NCI-H82 (cell line): ENCODE results near the gene E4F1.
"Not testable (repeated sequence)": the region's sequence is repeated elsewhere in the genome, so short reads cannot be mapped to it uniquely, and the experiment has no call there.

Source experiments
- DNase-seq: peaks from one replicate; lab custom pipeline; 2025; lab: John Stamatoyannopoulos, UW

E4F1 gene

DNA sequence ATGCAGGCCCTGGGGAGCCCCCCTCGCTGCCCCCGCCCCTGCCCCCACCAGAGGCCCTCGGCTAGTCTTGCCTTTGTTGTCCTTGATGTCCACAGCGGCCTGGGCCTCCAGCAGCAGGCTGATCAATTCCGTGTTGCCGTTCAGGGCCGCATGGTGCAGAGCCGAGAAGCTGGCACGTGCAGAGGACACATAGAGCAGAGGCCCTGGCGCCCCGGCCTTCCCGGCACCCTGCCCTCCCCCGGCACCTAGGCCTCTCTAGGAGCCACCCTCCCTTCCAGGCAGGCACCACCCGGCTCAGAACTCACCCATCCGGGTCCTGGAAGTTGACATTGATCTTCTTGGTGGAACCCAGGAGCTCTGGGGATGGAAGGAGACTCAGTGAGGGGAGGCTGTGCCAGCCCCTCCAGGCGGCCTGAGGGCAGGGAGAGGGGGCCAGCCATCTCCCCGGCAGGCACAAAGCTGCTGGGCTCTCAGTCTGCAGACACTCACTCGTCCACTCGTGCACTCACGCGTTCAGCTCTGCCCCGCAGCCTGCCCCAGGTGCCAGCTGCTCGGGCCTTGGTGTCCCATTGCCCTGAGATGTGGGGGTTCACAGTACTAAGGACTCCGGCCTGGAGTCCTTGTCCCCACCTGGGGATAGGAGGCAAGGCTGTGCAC is 33.3 kb upstream of the E4F1 start:
- DNase-seq: no peak

DNA sequence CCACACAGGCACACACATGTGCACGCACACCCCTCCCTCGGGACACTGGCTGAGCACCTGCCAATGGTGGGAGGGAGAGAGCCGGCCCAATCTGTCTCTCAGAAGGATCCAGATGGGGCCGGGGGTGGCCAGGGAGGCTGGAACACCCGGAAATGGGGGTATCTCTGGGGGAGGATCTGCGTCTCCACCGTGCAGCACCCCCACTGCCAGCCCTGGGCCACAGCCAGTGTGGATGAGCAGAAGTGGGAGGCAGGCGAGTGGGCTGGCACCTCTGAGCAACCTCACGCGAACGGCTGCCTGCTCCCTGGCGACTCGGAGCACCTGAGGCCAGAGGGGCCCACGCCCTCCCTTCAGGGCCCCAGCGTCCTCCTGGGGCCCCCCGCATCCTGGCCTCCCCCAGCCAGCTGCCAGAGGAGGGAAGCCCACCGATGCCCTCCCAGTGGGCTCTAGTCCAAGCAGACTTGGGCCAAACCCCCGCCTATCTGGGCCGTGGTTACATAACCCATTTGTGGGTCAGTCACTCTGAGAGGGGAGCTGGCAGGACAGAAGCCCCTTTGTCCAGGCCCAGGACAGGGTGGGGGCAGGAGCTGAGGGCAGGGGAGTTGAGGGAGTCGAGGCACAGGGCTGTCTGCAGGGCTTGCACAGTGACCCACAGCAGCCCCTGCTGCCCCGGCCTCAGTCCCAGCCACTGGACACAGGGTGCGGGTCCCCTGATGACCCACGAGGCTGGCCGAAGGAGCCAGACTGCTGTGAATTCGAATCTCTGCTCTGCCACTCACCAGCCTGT is 32.5 kb upstream of the E4F1 start:
- peak; percentile 36 for DNase-seq

DNA sequence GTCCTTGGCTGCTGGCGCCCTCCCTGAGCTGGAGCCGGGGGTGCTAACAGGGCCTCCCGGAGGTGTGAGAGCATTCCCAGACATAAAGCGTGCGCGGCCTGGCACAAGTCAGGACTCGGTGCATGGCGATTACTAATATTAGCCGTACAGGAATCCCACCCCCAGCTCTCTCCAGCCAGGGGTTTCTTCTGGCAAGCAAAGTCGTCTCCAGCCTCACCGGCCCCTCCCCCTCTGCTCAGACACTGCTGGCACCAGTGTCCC is 32.0 kb upstream of the E4F1 start:
- DNase-seq: no peak

DNA sequence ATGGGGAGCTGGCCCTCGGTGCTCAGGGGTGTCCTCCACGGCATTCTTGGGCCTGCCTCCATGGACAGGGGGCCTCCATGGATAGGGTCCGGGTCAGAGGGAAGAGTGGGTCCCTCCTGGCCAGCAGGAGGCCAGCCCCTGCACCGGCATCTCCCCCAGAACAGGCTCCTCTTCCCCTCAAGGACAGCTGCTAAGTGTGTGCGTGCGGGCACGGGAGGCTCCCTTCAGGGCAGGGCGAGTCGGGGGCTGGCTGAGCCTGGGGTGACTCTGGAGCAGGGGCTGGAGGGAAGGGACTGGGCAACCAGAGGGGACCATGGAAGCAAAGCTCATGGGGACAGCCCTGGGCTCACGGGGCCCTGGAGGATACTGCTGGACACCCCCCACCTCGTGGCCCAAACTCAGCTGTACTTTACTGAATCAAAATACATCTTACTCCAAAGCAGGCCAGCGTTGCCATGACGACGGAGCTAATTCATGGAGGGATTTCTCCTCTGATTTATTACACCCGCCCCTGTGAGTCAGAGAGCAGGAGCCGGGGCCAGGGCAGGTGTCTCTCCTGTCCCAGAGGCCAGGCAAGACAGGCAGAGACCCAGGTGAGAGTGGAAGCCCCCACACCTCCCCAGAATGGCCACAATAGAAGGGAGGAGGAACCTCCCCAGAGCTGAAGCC is 29.1 kb upstream of the E4F1 start:
- DNase-seq: peak; percentile 59

DNA sequence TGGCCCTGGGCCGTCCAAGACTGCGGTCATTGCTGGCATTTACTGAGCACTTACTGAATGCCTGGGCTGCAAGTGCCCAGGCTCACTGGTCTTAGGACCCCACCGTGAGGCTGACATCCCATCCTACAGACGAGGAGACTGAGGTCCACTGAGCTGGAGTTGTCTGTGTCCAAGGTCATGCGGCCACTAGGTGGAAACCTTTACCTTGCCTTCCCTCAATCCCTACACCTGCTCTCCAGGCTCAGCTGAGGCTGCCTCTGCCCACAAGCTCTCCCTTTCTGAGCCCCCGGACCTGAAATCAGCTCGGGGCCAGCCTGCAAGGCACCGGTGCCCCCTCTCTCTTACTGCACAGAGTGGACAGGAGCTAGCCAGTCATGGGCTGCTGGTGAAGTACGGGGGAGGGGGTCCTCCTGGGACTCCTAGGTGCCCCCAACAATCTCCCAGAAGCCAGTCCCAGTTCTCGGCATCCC is 28.5 kb upstream of the E4F1 start:
- DNase-seq: peak; percentile 75

DNA sequence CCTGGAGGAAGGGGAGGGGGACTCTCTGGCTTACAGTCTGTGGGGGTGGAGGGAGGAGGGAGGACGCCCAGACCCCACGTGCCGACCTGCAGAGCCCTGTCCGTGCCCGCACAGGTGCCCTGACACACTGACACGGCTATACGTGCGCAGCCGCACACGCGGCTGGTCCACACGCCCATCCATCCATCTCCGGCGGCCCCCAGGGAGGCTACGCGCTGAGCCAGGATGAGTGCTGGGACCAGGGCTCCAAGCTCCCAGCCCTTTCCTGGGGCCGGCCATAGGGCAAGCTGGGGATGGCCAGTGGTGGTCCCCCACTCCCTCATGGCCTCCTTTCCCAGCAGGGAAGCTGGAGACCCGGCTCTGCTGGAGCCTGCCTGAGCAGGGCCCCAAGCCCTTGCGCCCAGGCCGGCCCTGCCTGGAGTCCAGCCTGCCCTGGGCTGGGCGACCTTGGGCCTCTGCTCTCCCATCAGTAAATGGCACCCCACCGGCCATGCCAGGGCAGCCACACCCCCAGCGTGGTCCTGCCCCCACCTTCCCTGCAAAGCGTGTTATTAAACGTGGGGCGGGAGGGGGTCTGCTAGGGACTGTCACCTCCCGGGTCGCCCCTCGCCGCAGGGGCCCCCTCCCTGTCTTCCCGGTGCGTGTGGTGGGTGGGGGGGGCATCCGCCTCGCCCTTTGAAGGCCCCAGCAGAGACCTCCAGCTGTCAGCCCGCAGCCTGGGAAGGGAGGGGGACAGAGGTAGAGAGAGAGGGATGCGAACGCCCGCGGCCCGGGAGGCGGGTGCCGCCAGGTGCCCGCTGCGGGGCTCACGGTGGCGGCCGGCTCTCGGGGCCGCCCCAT is 27.8 kb upstream of the E4F1 start:
- peak; percentile 54 for DNase-seq

DNA sequence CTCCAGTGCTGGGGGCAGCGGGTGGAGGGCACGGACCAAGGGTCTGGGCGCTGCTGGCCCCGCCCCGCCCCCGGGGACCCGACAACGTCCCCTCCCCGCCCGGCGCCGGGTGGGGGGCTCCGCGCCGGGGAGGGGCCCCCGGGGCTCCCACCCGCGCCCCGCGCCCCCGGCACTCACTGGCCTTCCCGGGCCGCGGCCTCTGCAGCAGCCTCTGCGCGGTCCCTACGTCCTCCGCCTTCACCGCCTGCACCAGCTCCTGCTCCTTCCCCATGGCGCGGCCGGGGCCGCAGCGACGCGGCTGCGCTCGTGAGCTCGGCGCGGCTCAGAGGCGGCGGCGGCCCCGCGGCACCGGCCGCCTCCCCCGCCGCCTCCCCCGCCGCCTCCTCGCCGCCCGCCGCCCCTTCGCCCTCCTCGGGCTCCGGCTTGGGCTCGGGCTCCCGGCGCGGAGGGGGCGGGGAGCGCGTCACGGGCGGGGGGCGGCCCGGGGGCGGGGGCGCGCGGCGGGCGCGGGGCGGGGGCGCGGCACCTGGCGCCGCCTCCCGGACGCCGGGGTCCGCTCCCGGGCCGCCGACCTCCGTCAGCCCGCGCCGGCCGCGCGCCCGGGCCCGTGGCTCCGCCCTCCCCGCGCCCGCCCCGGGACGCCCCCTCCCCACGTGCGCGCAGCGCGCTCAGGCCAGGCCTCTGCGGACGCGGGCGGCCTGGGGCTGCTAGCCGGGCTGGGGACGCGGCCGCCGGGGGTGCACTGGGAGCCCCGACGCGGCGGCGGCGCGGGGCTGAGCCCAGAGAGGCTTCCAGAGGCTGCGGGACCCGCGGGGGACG is 27.0 kb upstream of the E4F1 start, which contains the start of gene CASKIN1:
TSS of gene CASKIN1 (minus strand) at position 444 of the 819 bp plus-strand sequence. CDS start at position 271, 173 bp downstream.
- DNase-seq: peak; percentile 52

DNA sequence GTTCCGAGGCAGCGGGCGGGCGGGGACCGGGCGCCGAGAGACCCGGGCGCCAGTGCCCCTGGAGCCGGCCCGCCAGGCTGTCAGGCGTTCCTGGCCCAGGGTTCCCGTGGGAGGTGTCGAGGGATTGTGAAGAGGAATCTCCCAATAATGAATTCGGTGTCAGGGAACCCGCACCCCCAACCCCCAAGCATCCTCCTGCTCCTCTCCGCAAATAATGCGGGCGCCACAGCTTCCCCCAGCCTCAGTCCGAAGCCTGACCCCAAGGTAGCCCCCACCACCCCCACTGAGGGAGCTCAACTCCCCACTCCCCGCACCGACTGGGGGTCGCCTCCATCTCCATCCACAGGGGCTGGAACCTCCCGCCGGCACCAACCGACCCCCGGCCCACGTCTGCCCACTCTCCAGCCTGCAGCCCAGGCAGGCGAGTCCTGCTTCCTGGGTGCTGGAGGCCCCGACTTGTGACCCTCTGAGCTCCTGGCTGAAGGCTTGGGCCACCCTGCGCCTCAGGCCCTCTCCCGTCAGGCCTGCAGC is 26.3 kb upstream of the E4F1 start:
- no peak for DNase-seq

DNA sequence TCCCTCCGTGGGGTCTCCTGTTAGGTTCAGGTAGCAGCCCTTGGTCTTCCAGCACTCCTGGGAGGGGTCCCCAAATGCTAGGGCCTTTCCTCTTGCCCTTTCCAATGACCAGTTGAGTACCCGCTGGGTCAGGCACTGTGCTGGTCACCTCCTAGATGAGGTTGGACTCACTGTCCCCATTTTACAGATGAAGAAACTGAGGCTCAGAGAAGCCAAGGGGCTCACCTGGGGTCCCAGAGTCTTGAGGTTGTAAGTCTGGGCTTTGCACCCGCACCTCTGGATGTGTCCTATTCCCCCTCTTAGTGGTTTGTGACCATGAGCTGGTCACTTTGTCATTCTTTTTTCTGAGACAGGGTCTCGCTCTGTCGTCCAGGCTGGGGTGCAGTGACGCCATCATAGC is 25.6 kb upstream of the E4F1 start:
- DNase-seq: no peak

DNA sequence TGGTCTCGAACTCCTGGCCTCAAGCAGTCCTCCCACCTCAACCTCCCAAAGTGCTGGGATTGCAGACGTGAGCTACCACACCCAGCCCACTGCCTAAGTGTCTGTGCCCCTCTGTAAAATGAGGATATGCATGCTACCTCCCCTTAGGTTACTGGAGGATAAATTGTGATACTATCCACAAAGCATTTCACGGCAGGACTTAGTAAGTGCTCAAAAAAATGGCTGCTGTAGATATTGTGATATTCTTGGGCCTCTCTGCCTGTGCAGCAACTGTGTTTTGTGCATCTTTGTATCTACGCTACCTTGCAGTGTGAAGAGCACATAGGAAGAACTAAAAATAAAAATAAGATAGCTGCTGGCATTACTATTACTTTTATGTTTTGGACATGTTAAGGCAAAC is 25.1 kb upstream of the E4F1 start:
- DNase-seq: no peak

DNA sequence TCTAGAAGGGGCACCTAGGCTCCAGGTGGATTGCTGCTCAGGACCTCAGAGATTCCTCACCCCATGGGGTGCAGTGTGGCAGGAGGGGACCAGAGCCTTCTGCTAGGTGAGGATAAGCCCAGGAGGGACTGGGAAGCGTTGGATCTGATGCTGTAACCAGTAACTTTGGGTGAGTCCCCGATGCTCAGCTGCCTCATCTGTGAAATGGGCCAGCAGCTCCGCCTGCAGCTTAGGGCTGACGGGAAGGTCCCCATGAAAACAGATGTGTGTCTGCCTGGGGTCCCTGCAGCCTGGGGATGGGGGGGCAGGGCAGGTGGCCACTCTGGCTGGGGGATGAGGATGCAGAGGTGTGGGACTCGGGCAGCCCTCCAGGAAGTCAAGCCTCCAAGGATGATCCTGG is 24.3 kb upstream of the E4F1 start:
- no peak for DNase-seq

DNA sequence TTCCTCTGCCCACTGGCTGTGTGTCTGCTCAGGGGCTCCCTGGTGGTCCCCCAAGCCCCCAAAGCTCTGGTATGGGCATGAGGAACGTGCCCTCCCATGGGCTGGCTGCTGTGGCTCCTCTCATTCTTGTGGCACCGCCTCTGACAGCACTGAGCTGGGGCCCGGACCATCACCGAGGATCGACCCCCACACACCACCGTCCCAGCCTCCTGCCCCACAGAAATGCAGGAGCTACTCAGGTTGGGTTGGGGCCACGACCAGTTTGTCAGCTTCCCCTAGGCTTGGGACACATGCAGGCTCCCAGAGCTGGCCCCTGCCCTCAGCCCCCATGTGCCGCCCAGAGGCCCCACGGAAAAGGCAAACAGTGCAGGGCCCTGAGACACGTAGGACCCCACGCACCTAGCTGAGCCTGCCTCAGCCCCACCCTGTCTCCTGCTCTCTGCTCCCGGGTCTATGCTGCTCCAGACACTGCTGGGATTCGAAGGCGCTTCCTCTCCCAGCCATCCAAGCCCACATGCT is 23.7 kb upstream of the E4F1 start:
- DNase-seq: no peak

DNA sequence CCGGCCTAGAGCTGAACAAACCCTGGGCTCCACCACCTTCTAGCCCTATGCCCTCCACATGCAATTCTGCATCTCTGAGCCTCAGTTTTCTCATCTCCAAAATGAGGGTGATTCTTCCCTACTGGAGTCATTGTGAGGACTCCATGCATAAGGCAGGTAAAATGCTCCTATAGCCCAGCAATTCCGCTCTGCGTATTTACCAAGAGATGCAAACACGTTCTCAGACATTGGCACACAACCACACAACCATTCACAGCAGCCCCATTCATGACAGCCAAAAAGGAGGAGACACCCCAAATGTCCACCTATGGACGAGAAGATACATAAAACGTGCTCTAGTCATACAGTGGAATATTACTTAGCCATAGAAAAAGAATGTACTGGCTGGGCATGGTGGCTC is 23.1 kb upstream of the E4F1 start:
- DNase-seq: no peak

DNA sequence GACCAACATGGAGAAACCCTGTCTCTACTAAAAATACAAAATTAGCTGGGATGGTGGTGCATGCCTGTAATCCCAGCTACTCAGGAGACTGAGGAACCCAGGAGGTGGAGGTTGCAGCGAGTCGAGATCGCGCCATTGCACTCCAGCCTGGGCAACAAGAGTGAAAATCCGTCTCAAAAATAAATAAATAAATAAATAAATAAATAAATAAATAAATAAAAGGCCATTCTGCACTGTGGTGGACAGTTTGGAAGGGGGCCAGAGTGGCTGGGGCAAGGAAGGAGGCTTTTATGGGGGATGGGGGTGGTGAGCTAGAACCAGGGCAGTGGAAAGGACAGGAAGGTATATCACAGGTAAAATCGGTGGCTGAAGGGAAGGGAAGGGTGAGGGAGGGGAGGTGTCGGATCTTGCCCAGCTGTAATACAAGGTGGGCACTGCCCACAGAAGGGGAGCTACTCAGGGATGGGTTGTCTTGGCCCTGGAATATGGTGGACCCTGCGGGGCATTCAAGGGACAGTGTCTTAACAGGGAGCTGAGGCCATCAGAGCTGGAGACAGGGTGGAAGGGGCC is 20.2 kb upstream of the E4F1 start:
- not testable (repeated sequence) for DNase-seq

DNA sequence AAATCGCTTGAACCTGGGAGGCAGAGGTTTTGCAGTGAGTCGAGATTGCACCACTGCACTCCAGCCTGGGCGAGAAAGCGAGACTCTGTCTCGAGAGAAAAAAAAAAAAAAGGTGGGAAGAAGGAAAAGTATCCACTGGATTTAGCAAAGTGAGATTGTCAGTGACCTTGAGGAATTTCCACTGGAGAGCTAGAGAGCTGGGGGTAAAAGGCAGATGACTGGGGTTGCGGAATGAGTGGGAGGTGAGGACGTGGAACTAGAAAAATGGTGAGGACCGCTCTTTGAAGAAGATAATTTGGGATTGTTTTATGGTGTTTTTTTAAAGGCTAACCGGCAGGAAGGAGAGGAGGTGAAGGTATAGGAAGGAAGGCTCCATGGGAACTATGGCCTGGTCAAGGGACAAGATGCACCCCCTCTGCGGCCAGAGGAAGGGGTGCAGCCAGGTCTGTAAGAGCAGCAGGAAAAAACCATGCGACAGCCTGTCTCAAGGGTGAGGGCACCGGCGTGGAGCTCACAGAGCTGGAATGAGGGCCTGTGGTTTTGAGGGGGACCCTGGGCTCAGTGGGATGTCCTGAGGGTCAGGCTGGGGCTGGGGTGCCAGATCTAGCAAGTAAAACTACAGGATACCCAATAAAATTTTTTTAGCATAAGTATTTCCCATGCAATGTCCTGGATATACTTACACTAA is 18.8 kb upstream of the E4F1 start:
- DNase-seq: no peak

DNA sequence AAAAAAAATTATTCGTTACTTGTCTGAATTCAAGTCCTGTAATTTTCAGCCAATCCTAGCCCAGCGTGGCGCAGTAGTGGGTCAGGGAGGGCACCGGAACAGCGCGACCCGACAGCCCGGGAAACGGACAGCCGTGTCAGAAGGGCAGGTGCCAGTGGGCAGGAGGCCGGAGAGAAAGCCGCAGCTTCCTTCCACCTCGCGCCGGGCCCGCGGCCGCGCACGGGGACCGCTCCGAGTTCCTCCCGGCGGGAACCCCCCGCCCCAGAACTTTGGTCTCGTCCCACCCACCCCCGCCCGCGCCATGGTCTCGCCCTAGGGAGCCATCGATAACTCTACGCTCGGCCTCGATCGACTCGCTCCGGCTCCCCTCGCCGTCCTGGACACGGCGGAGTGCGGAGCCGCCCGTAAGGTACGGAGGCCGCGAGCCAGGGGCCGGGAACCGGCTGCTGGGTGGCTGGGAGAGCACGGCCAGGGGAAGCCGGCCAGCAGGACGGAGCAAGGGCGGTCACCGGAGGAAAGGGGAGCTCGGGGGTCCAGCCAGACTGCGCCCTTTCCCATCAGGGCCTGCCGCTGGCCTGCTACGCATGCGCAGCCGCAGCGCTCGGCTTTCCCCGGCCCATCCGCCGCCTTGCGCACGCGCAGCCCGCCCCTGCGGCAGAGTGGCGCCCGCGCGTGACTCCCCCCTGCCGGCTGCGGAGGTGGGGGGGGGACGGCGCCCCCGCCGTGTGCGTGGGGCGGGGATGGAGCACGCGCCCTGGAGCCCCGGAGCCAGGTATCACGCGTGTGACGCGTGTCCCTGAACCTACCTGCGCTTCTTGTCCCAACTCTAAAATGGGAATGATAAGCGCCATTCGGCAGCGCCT is 18.1 kb upstream of the E4F1 start, which contains the start of gene MLST8:
TSS of gene MLST8 (plus strand) at position 351 of the 863 bp plus-strand sequence. CDS start 632 bp downstream, outside the sequence.
- DNase-seq: peak; percentile 92

DNA sequence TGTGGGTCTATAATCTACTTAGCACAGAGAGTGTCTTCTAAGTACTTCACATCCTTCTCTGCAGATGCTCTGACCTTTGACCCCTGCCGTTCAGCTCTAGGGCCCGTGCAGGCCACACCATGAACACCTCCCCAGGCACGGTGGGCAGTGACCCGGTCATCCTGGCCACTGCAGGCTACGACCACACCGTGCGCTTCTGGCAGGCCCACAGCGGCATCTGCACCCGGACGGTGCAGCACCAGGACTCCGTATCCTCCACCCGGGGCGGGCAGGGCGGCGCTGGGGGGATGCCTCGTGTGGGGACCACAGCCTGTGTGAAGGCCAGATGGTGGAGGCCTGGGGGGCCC is 17.5 kb upstream of the E4F1 start:
- no peak for DNase-seq

DNA sequence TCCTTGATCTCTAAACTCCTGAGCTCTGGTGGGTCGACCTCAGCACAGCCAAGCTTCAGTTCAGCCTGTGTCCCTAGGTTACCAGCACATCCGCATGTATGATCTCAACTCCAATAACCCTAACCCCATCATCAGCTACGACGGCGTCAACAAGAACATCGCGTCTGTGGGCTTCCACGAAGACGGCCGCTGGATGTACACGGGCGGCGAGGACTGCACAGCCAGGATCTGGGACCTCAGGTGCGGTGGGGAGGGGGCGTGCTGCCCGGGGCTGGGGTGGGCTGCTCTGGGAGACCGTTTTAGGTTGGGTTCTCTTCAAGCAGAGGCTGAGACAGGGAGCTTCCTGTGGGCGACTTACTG is 17.0 kb upstream of the E4F1 start:
- DNase-seq: no peak
